Calu3 (cell line): ENCODE measurements around the gene NPHP4. TPM values are rescaled to one million over a fixed set of nuclear protein-coding genes. Genes with fewer than 3 reads are reported as not detected.
"Not testable (repeated sequence)": the region's sequence is repeated elsewhere in the genome, so short reads cannot be mapped to it uniquely, and the experiment has no call there.

Experiments used
- BruUV-seq: library from RNA; stranded (reverse); fragments of 400-500 nt; replicated peaks from 2 replicates; lab custom pipeline; 2021; lab: Mats Ljungman, UMichigan
- CTCF ChIA-PET: fragments of 300-600 bp; sonication (Branson Sonifier 250); formaldehyde crosslinking; loops from one replicate; lab custom pipeline; 2022; ENCODE audit warnings: antibody characterized with exemption; lab: Charles Lee
- DNase-seq: peaks from one replicate; pipeline ENCODE4 v3.0.0; 2022
- H3K27ac Mint-ChIP-seq: one replicate; pipeline ENCODE4 v1.8.0; 2022; ENCODE audit warnings: mixed read lengths; ENCODE audit not compliant: unreplicated experiment
- H3K27me3 Mint-ChIP-seq: one replicate; pipeline ENCODE4 v1.8.0; 2022; ENCODE audit warnings: mixed read lengths; ENCODE audit not compliant: unreplicated experiment
- H3K36me3 Mint-ChIP-seq: one replicate; pipeline ENCODE4 v1.8.0; 2022; ENCODE audit warnings: mild to moderate bottlenecking, moderate library complexity, mixed read lengths; ENCODE audit not compliant: insufficient read depth, unreplicated experiment
- H3K4me1 Mint-ChIP-seq: one replicate; pipeline ENCODE4 v1.8.0; 2022; ENCODE audit warnings: mild to moderate bottlenecking, low read depth, mixed read lengths; ENCODE audit not compliant: unreplicated experiment
- H3K4me3 Mint-ChIP-seq: one replicate; pipeline ENCODE4 v1.8.0; 2022; ENCODE audit warnings: mild to moderate bottlenecking, low read depth, moderate library complexity, mixed read lengths; ENCODE audit not compliant: unreplicated experiment
- H3K9me3 Mint-ChIP-seq: one replicate; pipeline ENCODE4 v1.8.0; 2022; ENCODE audit warnings: low read depth, mixed read lengths; ENCODE audit not compliant: unreplicated experiment
- intact Hi-C: fragments of 100-400 bp; cut with micrococcal nuclease; formaldehyde crosslinking; loops from one replicate; pipeline ENCODE4 v1.10.0; 2022; ENCODE audit not compliant: unreplicated experiment
- total RNA-seq: library from RNA; stranded (reverse); gene quantifications from 2 replicates; pipeline ENCODE4 v1.2.3, GENCODE V29; 2022
- TF ChIP-seq, protein P1 (sequence below): fragments of 200-600 bp; IDR thresholded peaks from one replicate; pipeline ENCODE4 v1.8.0; 2022; ENCODE audit warnings: antibody characterized with exemption; ENCODE audit not compliant: unreplicated experiment

NPHP4 gene
- total RNA-seq, 1 experiment from 2014 or later = 11.1 TPM

DNA sequence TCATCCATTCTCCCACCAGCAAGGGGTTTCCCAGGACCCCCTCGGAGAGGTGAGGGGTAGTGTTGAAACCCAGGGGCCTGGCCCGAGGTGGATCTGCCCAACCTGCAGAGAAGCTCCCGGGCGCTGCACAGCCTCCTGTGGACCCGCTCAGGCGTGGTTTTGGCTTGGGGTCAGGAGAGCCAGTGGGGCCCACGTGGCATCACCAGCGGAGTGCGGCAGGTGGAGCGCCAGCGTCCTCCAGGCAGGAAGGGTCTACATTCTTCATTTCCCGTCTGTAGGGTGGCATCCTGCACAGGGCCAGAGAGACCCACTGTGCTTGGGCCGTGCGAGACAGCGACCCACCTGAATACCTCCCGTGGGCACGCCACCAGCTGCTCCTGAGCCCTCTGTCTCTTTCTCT is 135.2 kb downstream of the NPHP4 start:
- no TSS peak for BruUV-seq
- no peak for DNase-seq
- TF ChIP-seq, protein P1, sequence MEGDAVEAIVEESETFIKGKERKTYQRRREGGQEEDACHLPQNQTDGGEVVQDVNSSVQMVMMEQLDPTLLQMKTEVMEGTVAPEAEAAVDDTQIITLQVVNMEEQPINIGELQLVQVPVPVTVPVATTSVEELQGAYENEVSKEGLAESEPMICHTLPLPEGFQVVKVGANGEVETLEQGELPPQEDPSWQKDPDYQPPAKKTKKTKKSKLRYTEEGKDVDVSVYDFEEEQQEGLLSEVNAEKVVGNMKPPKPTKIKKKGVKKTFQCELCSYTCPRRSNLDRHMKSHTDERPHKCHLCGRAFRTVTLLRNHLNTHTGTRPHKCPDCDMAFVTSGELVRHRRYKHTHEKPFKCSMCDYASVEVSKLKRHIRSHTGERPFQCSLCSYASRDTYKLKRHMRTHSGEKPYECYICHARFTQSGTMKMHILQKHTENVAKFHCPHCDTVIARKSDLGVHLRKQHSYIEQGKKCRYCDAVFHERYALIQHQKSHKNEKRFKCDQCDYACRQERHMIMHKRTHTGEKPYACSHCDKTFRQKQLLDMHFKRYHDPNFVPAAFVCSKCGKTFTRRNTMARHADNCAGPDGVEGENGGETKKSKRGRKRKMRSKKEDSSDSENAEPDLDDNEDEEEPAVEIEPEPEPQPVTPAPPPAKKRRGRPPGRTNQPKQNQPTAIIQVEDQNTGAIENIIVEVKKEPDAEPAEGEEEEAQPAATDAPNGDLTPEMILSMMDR = no peak
- no peaks in the 10 kb centered on the region for H3K36me3 Mint-ChIP-seq
- no peak overlapping the region for H3K4me3 Mint-ChIP-seq
- intact Hi-C loops = no loop called here
- H3K4me1 Mint-ChIP-seq = no peaks in the 10 kb centered on the region
- CTCF ChIA-PET = no interaction called here
- H3K27me3 Mint-ChIP-seq = no peaks in the 10 kb centered on the region
- H3K9me3 Mint-ChIP-seq = no peaks in the 10 kb centered on the region
- no peak overlapping the region for H3K27ac Mint-ChIP-seq

DNA sequence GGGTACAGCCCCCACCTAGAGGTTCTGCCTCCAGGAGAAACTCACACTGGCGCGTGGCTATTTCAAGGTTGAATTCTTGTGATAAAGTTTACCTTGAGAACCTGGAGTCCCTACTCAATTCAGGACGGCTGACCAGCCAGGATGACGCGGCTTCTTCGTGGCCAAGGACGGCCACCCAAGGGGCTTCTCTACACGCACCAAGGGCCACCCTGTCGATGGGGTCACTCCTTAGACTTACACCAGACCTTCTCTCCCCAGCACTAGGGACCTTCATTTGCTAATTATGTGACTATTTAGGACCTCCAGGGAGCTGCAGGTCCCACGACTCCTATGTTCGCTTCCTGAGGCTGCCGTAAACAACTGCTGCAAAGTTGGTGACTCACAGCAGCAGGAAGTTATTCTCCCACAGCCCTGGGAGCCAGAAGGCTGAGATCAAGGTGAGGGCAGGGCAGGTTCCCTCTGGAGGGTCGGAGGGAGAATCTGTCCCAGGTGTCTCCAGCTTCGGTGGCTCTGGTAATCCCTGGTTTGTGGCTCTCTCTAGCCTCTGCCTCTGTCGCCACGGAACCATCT is 135.9 kb downstream of the NPHP4 start:
- TF ChIP-seq, protein P1 = no peak
- H3K36me3 Mint-ChIP-seq = no peaks in the 10 kb centered on the region
- H3K27ac Mint-ChIP-seq = no peak overlapping the region
- DNase-seq = no peak
- no peaks in the 10 kb centered on the region for H3K27me3 Mint-ChIP-seq
- BruUV-seq = no TSS peak
- intact Hi-C loops = no loop called here
- H3K4me3 Mint-ChIP-seq = no peak overlapping the region
- H3K4me1 Mint-ChIP-seq = no peaks in the 10 kb centered on the region
- CTCF ChIA-PET = no interaction called here
- no peaks in the 10 kb centered on the region for H3K9me3 Mint-ChIP-seq

DNA sequence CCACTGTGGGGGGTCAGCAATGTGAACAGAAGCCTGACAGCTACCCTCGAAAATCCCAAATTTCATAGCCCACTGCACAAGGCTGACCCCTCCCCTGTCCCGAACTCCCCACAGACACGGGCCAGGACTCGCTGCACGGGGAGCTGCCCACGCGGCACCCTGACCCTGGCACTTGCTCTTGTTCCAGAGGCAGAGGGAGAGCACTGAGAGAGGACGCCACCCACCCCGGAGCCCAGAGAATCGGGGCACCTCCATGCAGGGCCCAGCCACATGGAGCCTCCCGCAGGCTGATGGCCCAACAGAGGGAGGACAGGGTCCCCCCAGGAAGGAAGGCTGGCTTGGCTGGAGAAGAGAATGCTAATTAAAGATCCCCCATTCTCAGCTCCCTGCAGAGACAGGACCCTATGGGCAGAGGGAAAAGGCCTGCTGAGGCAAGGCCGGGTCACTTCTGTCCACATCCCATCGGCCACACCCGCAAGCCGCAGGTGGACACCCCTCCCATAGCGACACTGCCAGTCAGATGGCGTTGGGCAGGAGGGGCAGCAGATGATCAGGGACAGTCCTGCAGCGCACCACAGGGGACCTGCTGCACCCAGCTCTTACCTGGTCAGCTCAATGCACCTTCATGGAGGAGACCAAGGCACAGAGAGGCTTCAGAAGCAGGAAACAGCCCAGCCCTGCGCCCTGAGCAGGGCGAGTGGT is 136.9 kb downstream of the NPHP4 start:
- Mint-ChIP-seq H3K36me3 (no peaks in the 10 kb centered on the region), H3K4me3 (no peak overlapping the region), H3K4me1 (no peaks in the 10 kb centered on the region), H3K27ac (no peak overlapping the region), H3K9me3 (no peaks in the 10 kb centered on the region), H3K27me3 (no peaks in the 10 kb centered on the region)
- CTCF ChIA-PET = no interaction called here
- intact Hi-C loops = no loop called here
- DNase-seq = no peak
- TF ChIP-seq, protein P1 = no peak
- BruUV-seq = no TSS peak

DNA sequence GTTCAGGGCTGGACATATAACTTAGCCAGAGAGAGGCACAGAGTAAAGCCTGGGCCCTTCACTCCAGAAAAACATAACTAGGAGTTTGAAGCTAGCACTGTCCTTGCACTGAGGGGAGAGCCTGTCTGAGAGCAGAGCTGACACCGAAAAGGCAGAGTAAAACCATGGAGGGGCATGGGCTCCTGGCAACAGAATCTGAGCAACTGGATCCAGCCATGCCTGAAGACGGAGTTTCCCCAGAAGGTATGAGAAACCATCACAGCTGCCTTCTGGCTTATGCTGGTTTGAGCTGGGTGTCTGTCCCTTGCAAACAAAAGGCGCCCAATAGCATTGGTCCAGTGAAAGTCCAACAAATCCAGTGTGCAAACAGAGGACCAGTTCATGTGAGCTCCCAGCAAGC is 137.5 kb downstream of the NPHP4 start:
- no peak overlapping the region for H3K27ac Mint-ChIP-seq
- TF ChIP-seq, protein P1 = no peak
- DNase-seq = no peak
- H3K9me3 Mint-ChIP-seq = no peaks in the 10 kb centered on the region
- no TSS peak for BruUV-seq
- no peak overlapping the region for H3K4me3 Mint-ChIP-seq
- no peaks in the 10 kb centered on the region for H3K36me3 Mint-ChIP-seq
- intact Hi-C loops = no loop called here
- no peaks in the 10 kb centered on the region for H3K27me3 Mint-ChIP-seq
- CTCF ChIA-PET = no interaction called here
- no peaks in the 10 kb centered on the region for H3K4me1 Mint-ChIP-seq

DNA sequence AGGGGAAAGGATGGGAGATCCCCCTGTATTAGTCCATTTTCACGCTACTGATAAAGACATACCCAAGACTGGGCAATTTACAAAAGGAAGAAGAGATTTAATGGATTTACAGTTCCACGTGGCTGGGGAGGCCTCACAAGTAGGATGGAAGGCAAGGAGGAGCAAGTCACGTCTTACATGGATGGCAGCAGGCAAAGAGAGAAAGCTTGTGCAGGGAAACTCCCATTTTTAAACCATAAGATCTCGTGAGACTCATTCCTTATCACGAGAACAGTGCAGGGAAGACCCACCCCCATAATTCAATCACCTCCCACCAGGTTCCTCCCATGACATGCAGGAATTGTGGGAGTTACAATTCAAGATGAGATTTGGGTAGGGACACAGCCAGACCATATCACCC is 138.4 kb downstream of the NPHP4 start:
- H3K27ac Mint-ChIP-seq, H3K4me3 Mint-ChIP-seq: not testable (repeated sequence)

More for the DNA sequence above, 138.4 kb downstream of the NPHP4 start:
- CTCF ChIA-PET, H3K9me3 Mint-ChIP-seq, H3K27me3 Mint-ChIP-seq, H3K36me3 Mint-ChIP-seq, intact Hi-C loops, DNase-seq, H3K4me1 Mint-ChIP-seq, BruUV-seq: not testable (repeated sequence)
